Measurements from ENCODE around the gene ABCC6. TPM values are rescaled to one million over a fixed set of nuclear protein-coding genes. Genes with fewer than 3 reads are reported as not detected.

The ABCC6 gene
- total RNA-seq, 5 donors from 2014 or later (not counting 1 experiment from before 2014, with no cell fraction given) = 0.12 TPM; not detected in 4

GRCh38 chr16:16175296-16175695, 48.0 kb downstream of the ABCC6 start:
- Mint-ChIP-seq H3K4me3 (no peak overlapping the region), H3K9me3 (no peaks in the 10 kb centered on the region), H3K36me3 (no peaks in the 10 kb centered on the region), H3K27ac (no peak overlapping the region), H3K27me3 (no peaks in the 10 kb centered on the region), H3K4me1 (no peaks in the 10 kb centered on the region)
- no peak for DNase-seq
- Histone ChIP-seq H3K27ac (ENCODE audit: low read length) (no peak overlapping the region), H3K36me3 (ENCODE audit: control insufficient read depth in 2 of 2, extremely low read depth in 1 of 2, insufficient read depth in 1 of 2, low read length in 1 of 2) (no peaks in the 10 kb centered on the region), H3K4me1 (ENCODE audit: control insufficient read depth in 1 of 2, extremely low read depth in 1 of 2, insufficient read depth in 2 of 2, low read length in 2 of 2) (no peaks in the 10 kb centered on the region), H3K27me3 (replicated peaks in 1 of 2; ENCODE audit: control insufficient read depth in 2 of 2, extremely low read depth in 1 of 2, insufficient read depth in 2 of 2, low read length in 1 of 2) (peaks cover 0 to 4% of the 10 kb centered on the region in 2 experiments), H3K4me3 (ENCODE audit: control insufficient read depth in 1 of 2, extremely low read depth in 1 of 2, low read length in 1 of 2) (no peak overlapping the region), H3K9me3 (no peaks in the 10 kb centered on the region)
- 95% methylated on average over 4 of the region's 5 CpGs for WGBS (ENCODE audit: insufficient coverage)
- ATAC-seq (replicated peaks in 1 of 4) = no peak
- ChIA-PET POLR2A (interaction anchor here in 1 of 2 donors (0.7 kb wide), 1 partner anchor 574 kb away, joined by 6 read pairs; no protein-coding TSS in a partner anchor), CTCF (no interaction called here)

DNA sequence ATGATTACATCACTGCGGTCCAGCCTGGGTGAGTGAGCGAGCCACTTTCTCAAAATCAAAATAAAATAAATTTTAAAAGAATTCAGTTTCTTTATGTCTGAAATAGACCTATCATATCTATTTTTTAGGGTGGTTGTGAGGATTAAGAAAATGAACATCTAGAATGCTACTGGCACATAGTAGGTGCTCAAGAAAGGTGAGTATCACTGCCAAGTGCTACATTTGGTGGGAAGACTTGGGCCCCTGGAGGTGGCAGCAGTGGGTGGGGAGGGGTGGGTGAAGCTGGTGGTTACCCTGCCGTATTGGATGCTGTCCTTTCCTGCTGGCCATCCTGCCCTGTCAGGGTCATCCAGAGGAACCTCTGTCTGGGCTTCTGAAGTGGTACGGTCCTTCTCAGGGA, 50.3 kb downstream of the ABCC6 start:
- Histone ChIP-seq H3K9me3 (no peaks in the 10 kb centered on the region), H3K4me1 (ENCODE audit: control insufficient read depth in 1 of 2, extremely low read depth in 1 of 2, insufficient read depth in 2 of 2, low read length in 2 of 2) (no peaks in the 10 kb centered on the region), H3K36me3 (ENCODE audit: control insufficient read depth in 2 of 2, extremely low read depth in 1 of 2, insufficient read depth in 1 of 2, low read length in 1 of 2) (no peaks in the 10 kb centered on the region), H3K27ac (ENCODE audit: low read length) (no peak overlapping the region), H3K4me3 (ENCODE audit: control insufficient read depth in 1 of 2, extremely low read depth in 1 of 2, low read length in 1 of 2) (no peak overlapping the region), H3K27me3 (replicated peaks in 1 of 2; ENCODE audit: control insufficient read depth in 2 of 2, extremely low read depth in 1 of 2, insufficient read depth in 2 of 2, low read length in 1 of 2) (no peaks in the 10 kb centered on the region)
- ChIA-PET POLR2A (no interaction called here), CTCF (no interaction called here)
- ATAC-seq (replicated peaks in 1 of 4) (no peak), DNase-seq (no peak)
- 70% methylated on average over 1 of the region's 4 CpGs for WGBS (ENCODE audit: insufficient coverage)
- Mint-ChIP-seq H3K4me1 (no peaks in the 10 kb centered on the region), H3K4me3 (no peak overlapping the region), H3K27me3 (no peaks in the 10 kb centered on the region), H3K9me3 (no peaks in the 10 kb centered on the region), H3K36me3 (no peaks in the 10 kb centered on the region), H3K27ac (no peak overlapping the region)

DNA sequence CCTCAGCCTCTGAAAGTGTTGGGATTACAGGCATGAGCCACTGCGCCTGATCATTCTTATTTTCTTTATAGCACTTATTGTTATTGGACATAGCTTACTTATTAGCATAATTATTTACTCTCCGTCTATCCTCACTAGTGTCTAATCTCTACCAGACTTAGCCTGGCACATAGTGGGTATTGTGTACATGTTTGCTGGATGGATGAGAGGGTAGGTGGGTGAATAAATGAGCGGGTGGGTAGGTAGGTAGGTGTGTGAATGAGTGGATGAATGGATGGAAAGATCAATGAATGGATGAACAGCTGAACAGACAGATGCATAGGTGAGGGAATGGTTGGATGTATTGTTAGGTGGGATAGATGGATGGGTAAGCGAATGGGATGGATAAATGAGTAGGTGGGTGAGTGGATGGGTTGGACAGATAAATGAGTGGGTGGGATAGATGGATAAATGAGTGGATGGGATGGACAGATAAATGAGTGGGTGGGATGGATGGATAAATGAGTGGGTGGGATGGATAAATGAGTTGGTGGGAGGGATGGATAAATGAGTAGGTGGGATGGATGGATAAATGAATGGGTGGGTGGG, 51.9 kb downstream of the ABCC6 start:
- Histone ChIP-seq H3K27me3 (replicated peaks in 1 of 2; ENCODE audit: control insufficient read depth in 2 of 2, extremely low read depth in 1 of 2, insufficient read depth in 2 of 2, low read length in 1 of 2) (no peaks in the 10 kb centered on the region), H3K4me1 (ENCODE audit: control insufficient read depth in 1 of 2, extremely low read depth in 1 of 2, insufficient read depth in 2 of 2, low read length in 2 of 2) (no peaks in the 10 kb centered on the region), H3K36me3 (ENCODE audit: control insufficient read depth in 2 of 2, extremely low read depth in 1 of 2, insufficient read depth in 1 of 2, low read length in 1 of 2) (no peaks in the 10 kb centered on the region), H3K27ac (ENCODE audit: low read length) (no peak overlapping the region), H3K9me3 (no peaks in the 10 kb centered on the region), H3K4me3 (ENCODE audit: control insufficient read depth in 1 of 2, extremely low read depth in 1 of 2, low read length in 1 of 2) (no peak overlapping the region)
- no peak for DNase-seq
- H3K27ac Mint-ChIP-seq = no peak overlapping the region
- CTCF ChIA-PET = no interaction called here
- no peaks in the 10 kb centered on the region for H3K9me3 Mint-ChIP-seq
- POLR2A ChIA-PET = no interaction called here
- H3K36me3 Mint-ChIP-seq = no peaks in the 10 kb centered on the region
- WGBS (ENCODE audit: insufficient coverage) = 86% methylated on average over 2 of the region's 4 CpGs
- ATAC-seq (replicated peaks in 1 of 4) = no peak
- H3K4me3 Mint-ChIP-seq = no peak overlapping the region
- H3K4me1 Mint-ChIP-seq = no peaks in the 10 kb centered on the region
- H3K27me3 Mint-ChIP-seq = no peaks in the 10 kb centered on the region

DNA sequence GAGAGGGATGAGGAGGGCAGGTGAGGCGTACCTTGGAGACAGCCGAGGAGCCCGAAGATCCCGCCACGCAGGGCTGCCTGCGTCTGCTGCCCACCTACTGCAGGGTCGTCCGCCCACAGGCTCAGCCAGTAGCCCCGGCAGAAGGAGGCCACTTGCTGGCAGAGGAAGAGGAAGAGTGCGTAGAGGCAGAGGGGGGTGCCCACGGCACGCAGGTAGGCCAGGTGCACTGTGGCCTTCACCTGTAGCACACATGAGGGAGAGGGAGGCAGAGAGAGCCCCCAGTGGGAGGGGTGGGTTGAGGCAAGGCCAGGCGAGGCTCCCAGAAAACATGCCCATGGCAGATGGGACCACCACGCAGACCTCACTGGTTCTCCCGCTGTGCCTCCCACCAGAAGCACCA, 53.7 kb downstream of the ABCC6 start:
- H3K36me3 Mint-ChIP-seq = no peaks in the 10 kb centered on the region
- Histone ChIP-seq H3K36me3 (ENCODE audit: control insufficient read depth in 2 of 2, extremely low read depth in 1 of 2, insufficient read depth in 1 of 2, low read length in 1 of 2) (no peaks in the 10 kb centered on the region), H3K27ac (ENCODE audit: low read length) (no peak overlapping the region), H3K4me1 (ENCODE audit: control insufficient read depth in 1 of 2, extremely low read depth in 1 of 2, insufficient read depth in 2 of 2, low read length in 2 of 2) (no peaks in the 10 kb centered on the region), H3K4me3 (ENCODE audit: control insufficient read depth in 1 of 2, extremely low read depth in 1 of 2, low read length in 1 of 2) (no peak overlapping the region), H3K27me3 (replicated peaks in 1 of 2; ENCODE audit: control insufficient read depth in 2 of 2, extremely low read depth in 1 of 2, insufficient read depth in 2 of 2, low read length in 1 of 2) (peaks cover 0 to 6% of the 10 kb centered on the region in 2 experiments), H3K9me3 (no peaks in the 10 kb centered on the region)
- ChIA-PET POLR2A (no interaction called here), CTCF (no interaction called here)
- DNase-seq (no peak), ATAC-seq (replicated peaks in 1 of 4) (no peak)
- no peak overlapping the region for H3K4me3 Mint-ChIP-seq
- 86% methylated on average over 12 of the region's 15 CpGs for WGBS (ENCODE audit: insufficient coverage)
- H3K27me3 Mint-ChIP-seq = peaks cover 0 to under 1% of the 10 kb centered on the region in 2 donors
- H3K4me1 Mint-ChIP-seq = no peaks in the 10 kb centered on the region
- H3K9me3 Mint-ChIP-seq = no peaks in the 10 kb centered on the region
- H3K27ac Mint-ChIP-seq = no peak overlapping the region

DNA sequence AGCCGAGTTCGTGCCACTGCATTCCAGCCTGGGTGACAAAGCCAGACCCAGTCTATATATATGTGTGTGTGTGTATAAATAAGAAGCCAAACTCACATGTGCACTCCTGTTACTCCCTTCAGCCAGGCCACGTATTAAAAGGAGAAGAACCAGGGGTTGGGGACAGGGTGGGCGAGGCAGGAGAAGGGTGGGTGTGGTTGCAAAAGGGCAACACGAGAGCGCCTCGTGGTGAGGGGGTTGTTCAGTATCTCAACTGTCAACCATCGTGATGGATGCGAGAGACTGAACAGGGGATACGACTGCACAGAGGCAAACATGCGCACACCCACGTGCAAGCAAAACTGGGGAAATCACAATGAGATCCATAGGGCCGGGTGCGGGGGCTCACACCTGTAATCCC, 54.9 kb downstream of the ABCC6 start:
- no peak overlapping the region for H3K27ac ChIP-seq (ENCODE audit: low read length)
- H3K4me1 ChIP-seq (ENCODE audit: control insufficient read depth in 1 of 2, extremely low read depth in 1 of 2, insufficient read depth in 2 of 2, low read length in 2 of 2) = no peaks in the 10 kb centered on the region
- no peak overlapping the region for H3K27ac Mint-ChIP-seq
- CTCF ChIA-PET = no interaction called here
- ATAC-seq (replicated peaks in 1 of 4) = no peak
- no peaks in the 10 kb centered on the region for H3K9me3 ChIP-seq
- no peak overlapping the region for H3K4me3 ChIP-seq (ENCODE audit: control insufficient read depth in 1 of 2, extremely low read depth in 1 of 2, low read length in 1 of 2)
- no peaks in the 10 kb centered on the region for H3K4me1 Mint-ChIP-seq
- no peak for DNase-seq
- no peaks in the 10 kb centered on the region for H3K36me3 ChIP-seq (ENCODE audit: control insufficient read depth in 2 of 2, extremely low read depth in 1 of 2, insufficient read depth in 1 of 2, low read length in 1 of 2)
- POLR2A ChIA-PET = no interaction called here
- H3K36me3 Mint-ChIP-seq = no peaks in the 10 kb centered on the region
- peaks cover 0 to 3% (median 0%) of the 10 kb centered on the region in 3 donors for H3K9me3 Mint-ChIP-seq
- H3K27me3 ChIP-seq (replicated peaks in 1 of 2; ENCODE audit: control insufficient read depth in 2 of 2, extremely low read depth in 1 of 2, insufficient read depth in 2 of 2, low read length in 1 of 2) = peaks cover 0 to 8% of the 10 kb centered on the region in 2 experiments
- peaks cover 0 to 5% of the 10 kb centered on the region in 2 donors for H3K27me3 Mint-ChIP-seq
- 92% methylated on average over 12 of the region's 14 CpGs for WGBS (ENCODE audit: insufficient coverage)
- H3K4me3 Mint-ChIP-seq = no peak overlapping the region

- Mint-ChIP-seq H3K4me1 (no peaks in the 10 kb centered on the region), H3K27me3 (peaks cover 1 to 5% of the 10 kb centered on the region in 2 donors), H3K9me3 (peaks cover 0 to 3% (median 0%) of the 10 kb centered on the region in 3 donors), H3K36me3 (no peaks in the 10 kb centered on the region), H3K27ac (no peak overlapping the region), H3K4me3 (no peak overlapping the region)
- Histone ChIP-seq H3K27me3 (replicated peaks in 1 of 2; ENCODE audit: control insufficient read depth in 2 of 2, extremely low read depth in 1 of 2, insufficient read depth in 2 of 2, low read length in 1 of 2) (peaks cover 0 to 10% of the 10 kb centered on the region in 2 experiments), H3K4me1 (ENCODE audit: control insufficient read depth in 1 of 2, extremely low read depth in 1 of 2, insufficient read depth in 2 of 2, low read length in 2 of 2) (no peaks in the 10 kb centered on the region), H3K36me3 (ENCODE audit: control insufficient read depth in 2 of 2, extremely low read depth in 1 of 2, insufficient read depth in 1 of 2, low read length in 1 of 2) (no peaks in the 10 kb centered on the region), H3K4me3 (ENCODE audit: control insufficient read depth in 1 of 2, extremely low read depth in 1 of 2, low read length in 1 of 2) (no peak overlapping the region), H3K9me3 (no peaks in the 10 kb centered on the region), H3K27ac (ENCODE audit: low read length) (no peak overlapping the region)
- CTCF ChIA-PET = no interaction called here
- DNase-seq = no peak
- POLR2A ChIA-PET = no interaction called here
- 63% methylated on average over 7 of the region's 11 CpGs for WGBS (ENCODE audit: insufficient coverage)
- ATAC-seq (replicated peaks in 1 of 4) = no peak
Observed at GRCh38 chr16:16167927-16168326, 55.4 kb downstream of the ABCC6 start.

GRCh38 chr16:16166949-16167348, 56.3 kb downstream of the ABCC6 start:
- Histone ChIP-seq H3K9me3 (no peaks in the 10 kb centered on the region), H3K4me1 (ENCODE audit: control insufficient read depth in 1 of 2, extremely low read depth in 1 of 2, insufficient read depth in 2 of 2, low read length in 2 of 2) (no peaks in the 10 kb centered on the region), H3K27me3 (replicated peaks in 1 of 2; ENCODE audit: control insufficient read depth in 2 of 2, extremely low read depth in 1 of 2, insufficient read depth in 2 of 2, low read length in 1 of 2) (peaks cover 0 to 14% of the 10 kb centered on the region in 2 experiments), H3K4me3 (ENCODE audit: control insufficient read depth in 1 of 2, extremely low read depth in 1 of 2, low read length in 1 of 2) (no peak overlapping the region), H3K36me3 (ENCODE audit: control insufficient read depth in 2 of 2, extremely low read depth in 1 of 2, insufficient read depth in 1 of 2, low read length in 1 of 2) (no peaks in the 10 kb centered on the region), H3K27ac (ENCODE audit: low read length) (no peak overlapping the region)
- ChIA-PET CTCF (no interaction called here), POLR2A (no interaction called here)
- no peak for DNase-seq
- Mint-ChIP-seq H3K9me3 (peaks cover 0 to 3% (median 0%) of the 10 kb centered on the region in 3 donors), H3K4me3 (no peak overlapping the region), H3K27me3 (peaks cover 6 to 8% of the 10 kb centered on the region in 2 donors), H3K4me1 (no peaks in the 10 kb centered on the region), H3K36me3 (no peaks in the 10 kb centered on the region), H3K27ac (no peak overlapping the region)
- 100% methylated on average over 1 of the region's 2 CpGs for WGBS (ENCODE audit: insufficient coverage)
- no peak for ATAC-seq (replicated peaks in 1 of 4)

Measured in T-cell (primary cell).